Measurements from ENCODE around the gene PRKG1. TPM values are rescaled to one million over a fixed set of nuclear protein-coding genes. Genes with fewer than 3 reads are reported as not detected.
A peak's percentile ranks its signal among the peaks of the same experiment; 100 is the strongest.

Gene PRKG1
- total RNA-seq, 1 experiment from 2014 or later = 10.4 TPM

- Histone ChIP-seq H3K4ac (ENCODE audit: low read depth, low read length) (no peak overlapping the region), H3K23me2 (ENCODE audit: insufficient read length, low read depth, low read length, poor library complexity, severe bottlenecking) (no peaks in the 10 kb centered on the region), H3K79me2 (ENCODE audit: insufficient read depth, low read length) (no peaks in the 10 kb centered on the region), H3K14ac (ENCODE audit: insufficient read depth, low read length) (no peak overlapping the region), H2BK120ac (ENCODE audit: low read depth, low read length, poor library complexity, severe bottlenecking) (no peak overlapping the region), H3K27me3 (ENCODE audit: insufficient read depth, low read length) (no peaks in the 10 kb centered on the region), H2BK15ac (ENCODE audit: low read depth, low read length) (no peak overlapping the region), H3K9ac (ENCODE audit: extremely low read depth, insufficient read length, low read length) (no peak overlapping the region), H3K18ac (ENCODE audit: insufficient read length, low read depth, low read length) (no peak overlapping the region), H2BK5ac (ENCODE audit: insufficient read length, low read length) (no peak overlapping the region), H4K91ac (ENCODE audit: insufficient read length, low read depth, low read length) (no peak overlapping the region), H4K20me1 (ENCODE audit: control insufficient read depth, insufficient read depth, insufficient read length) (no peaks in the 10 kb centered on the region), H3K79me1 (ENCODE audit: insufficient read depth, low read depth, low read length, poor library complexity, severe bottlenecking) (no peaks in the 10 kb centered on the region), H3K9me3 (ENCODE audit: control insufficient read depth, low read depth, low read length) (no peaks in the 10 kb centered on the region), H2AK5ac (ENCODE audit: insufficient read length, low read length) (no peak overlapping the region), H2BK12ac (ENCODE audit: insufficient read length, low read depth, low read length) (no peak overlapping the region), H4K5ac (ENCODE audit: insufficient read length, low read depth, low read length) (no peak overlapping the region), H3K56ac (ENCODE audit: insufficient read length, low read depth, low read length) (no peak overlapping the region), H2BK20ac (ENCODE audit: low read depth, low read length, poor library complexity, severe bottlenecking) (no peak overlapping the region), H3T11ph (ENCODE audit: low read length) (no peak overlapping the region), H2AFZ (ENCODE audit: low read length) (no peak overlapping the region), H4K8ac (replicated peaks; ENCODE audit: insufficient read length, low read depth, low read length) (no peak overlapping the region), H3K23ac (ENCODE audit: insufficient read length, low read depth, low read length) (no peak overlapping the region), H3K4me1 (ENCODE audit: insufficient read depth, low read length) (no peaks in the 10 kb centered on the region), H3K4me2 (ENCODE audit: insufficient read depth, insufficient read length, low read length) (no peak overlapping the region), H3K27ac (ENCODE audit: insufficient read length, low read depth, low read length) (no peak overlapping the region)
- no peaks in the 10 kb centered on the region for H3K36me3 Mint-ChIP-seq (ENCODE audit: insufficient read depth in 1 of 3, low read depth in 3 of 3)
- H3K27me3 Mint-ChIP-seq (ENCODE audit: low read depth) = no peaks in the 10 kb centered on the region
- DNase-seq = no peak
- no peak for TF ChIP-seq CTCF (conservative IDR thresholded peaks at IDR 0.05)
- no peak overlapping the region for H3K4me3 Mint-ChIP-seq
- H3K27ac Mint-ChIP-seq = peak overlapping the region in 1 of 3 experiments; percentile 20; a peak in 1 of 7 replicates
- peaks cover 7 to 8% of the 10 kb centered on the region in 2 experiments for H3K4me1 Mint-ChIP-seq
- no peaks in the 10 kb centered on the region; a peak in 1 of 5 replicates for H3K9me3 Mint-ChIP-seq
- no CpG with 5 or more reads among the region's 1 CpG for WGBS (ENCODE audit: extremely low coverage, insufficient read length, low lambda C conversion rate)
Observed at GRCh38 chr10:51624013-51624412, 549.7 kb downstream of the PRKG1 start.

All from H9 (cell line).